Omental fat pad (tissue), 4 donors: ENCODE results near the gene HIRIP3. TPM values are rescaled to one million over a fixed set of nuclear protein-coding genes. Genes with fewer than 3 reads are reported as not detected.

Experiments
- ATAC-seq: fragments of 150-250 bp; one replicate; pipeline ENCODE4 v1.9.1; 2016; ENCODE audit warnings: mild to moderate bottlenecking, moderate library complexity; ENCODE audit not compliant: low FRiP score
- DNase-seq: peaks from one replicate; pipeline ENCODE4 v3.0.0-alpha.2; 2019; ENCODE audit warnings: low spot score
- CTCF ChIP-seq, 3 donors: fragments of 450-650 bp; IDR thresholded peaks; one replicate each; pipeline ENCODE4 v1.5.1; 2016 to 2017; ENCODE audit warnings: antibody characterized with exemption in 3 of 3, mild to moderate bottlenecking in 3 of 3, moderate library complexity in 2 of 3
- total RNA-seq, 4 donors: library from RNA; depleted of rRNA; stranded (reverse); fragments of >200 nt; gene quantifications; one replicate each; pipeline ENCODE4 v1.1.0, GENCODE V29; 2016

The HIRIP3 gene
- total RNA-seq, 4 donors from 2014 or later = 5.6 to 22.2 (median 9.8) TPM

GRCh38 chr16:30004424-30004776 is 9.0 kb upstream of the HIRIP3 start:
- DNase-seq (no peak), ATAC-seq (no peak)
- TF ChIP-seq CTCF (IDR thresholded peaks at IDR 0.05) = no peak

GRCh38 chr16:30003670-30004423 is 8.4 kb upstream of the HIRIP3 start:
- no peak for TF ChIP-seq CTCF (IDR thresholded peaks at IDR 0.05)
- DNase-seq (no peak), ATAC-seq (no peak)

- TF ChIP-seq CTCF (IDR thresholded peaks at IDR 0.05) = no peak
- ATAC-seq = no peak
These were observed 7.4 kb upstream of the HIRIP3 start for GRCh38 chr16:30002614-30003346.

GRCh38 chr16:30000735-30001631 is 5.6 kb upstream of the HIRIP3 start:
- no peak for TF ChIP-seq CTCF (IDR thresholded peaks at IDR 0.05)
- no peak for DNase-seq
- no peak for ATAC-seq

More at GRCh38 chr16:30002614-30003346, 7.4 kb upstream of the HIRIP3 start:
- DNase-seq = no peak

- DNase-seq = no peak
- no peak for ATAC-seq
- no peak for TF ChIP-seq CTCF (IDR thresholded peaks at IDR 0.05)
These were observed 4.2 kb upstream of the HIRIP3 start for GRCh38 chr16:29999605-30000004.

- ATAC-seq = no peak
- no peak for DNase-seq
- TF ChIP-seq CTCF (IDR thresholded peaks at IDR 0.05) = no peak
These were observed 1.4 kb upstream of the HIRIP3 start for GRCh38 chr16:29996766-29997250.
